Measurements from ENCODE around the gene KAT6B. TPM values are rescaled to one million over a fixed set of nuclear protein-coding genes. Genes with fewer than 3 reads are reported as not detected.

KAT6B gene
- total and polyA plus RNA-seq, 7 donors: 5.8 to 77.0 (median 49.9) TPM

- H3K27me3 ChIP-seq: no peaks in the 10 kb centered on the region
- H3K9me3 ChIP-seq: no peaks in the 10 kb centered on the region
- TF ChIP-seq POLR2A (IDR thresholded peaks at IDR 0.05): no peak
- peak in 3 of 4 donors; percentile 16 to 71 (median 56) for TF ChIP-seq POLR2AphosphoS5 (IDR thresholded peaks at IDR 0.05)
- H3K27ac ChIP-seq: no peak overlapping the region
- intact Hi-C loops (cut with DNase I): no loop called here
- H3K36me3 ChIP-seq: peaks cover 0 to 71% (median 31%) of the 10 kb centered on the region in 4 donors
- 78 to 87% methylated on average over 13 of the region's 13 CpGs for WGBS, 2 donors
- H3K4me3 ChIP-seq: no peak overlapping the region
- H3K4me1 ChIP-seq: peaks cover 0 to 9% (median 0%) of the 10 kb centered on the region in 4 donors
- DNase-seq: peak; percentile 79
Measured at GRCh38 chr10:75029857-75030256, 203.5 kb downstream of the KAT6B start.

- no peak for DNase-seq
- Histone ChIP-seq H3K27ac (no peak overlapping the region), H3K27me3 (no peaks in the 10 kb centered on the region), H3K9me3 (no peaks in the 10 kb centered on the region), H3K4me1 (peaks cover 0 to 9% (median 0%) of the 10 kb centered on the region in 4 donors), H3K4me3 (no peak overlapping the region), H3K36me3 (peaks cover 0 to 66% (median 26%) of the 10 kb centered on the region in 4 donors)
- no peak for TF ChIP-seq POLR2A (IDR thresholded peaks at IDR 0.05)
- TF ChIP-seq CTCF (IDR thresholded peaks at IDR 0.05): no peak
- TF ChIP-seq EP300 (IDR thresholded peaks at IDR 0.05): no peak
- TF ChIP-seq POLR2AphosphoS5 (IDR thresholded peaks at IDR 0.05): no peak
- 95 to 98% methylated on average over 10 of the region's 10 CpGs for WGBS, 2 donors
- intact Hi-C loops (cut with DNase I): no loop called here
Measured at GRCh38 chr10:75030371-75030770, 204.0 kb downstream of the KAT6B start.

- H3K27ac ChIP-seq: no peak overlapping the region
- intact Hi-C loops (cut with DNase I): no loop called here
- H3K4me3 ChIP-seq: no peak overlapping the region
- H3K36me3 ChIP-seq: peaks cover 0 to 49% (median 20%) of the 10 kb centered on the region in 4 donors
- H3K4me1 ChIP-seq: peaks cover 0 to 9% (median 0%) of the 10 kb centered on the region in 4 donors
- DNase-seq: no peak
- no peaks in the 10 kb centered on the region for H3K9me3 ChIP-seq
- 97% methylated on average over 3 of the region's 3 CpGs for WGBS, 2 donors
- TF ChIP-seq POLR2AphosphoS5 (IDR thresholded peaks at IDR 0.05): no peak
- no peak for TF ChIP-seq POLR2A (IDR thresholded peaks at IDR 0.05)
- no peak for TF ChIP-seq CTCF (IDR thresholded peaks at IDR 0.05)
- TF ChIP-seq EP300 (IDR thresholded peaks at IDR 0.05): no peak
- no peaks in the 10 kb centered on the region for H3K27me3 ChIP-seq
Measured at GRCh38 chr10:75032119-75032518, 205.7 kb downstream of the KAT6B start.

GRCh38 chr10:75032813-75033212 is 206.4 kb downstream of the KAT6B start:
- TF ChIP-seq POLR2A (IDR thresholded peaks at IDR 0.05) (no peak), CTCF (IDR thresholded peaks at IDR 0.05) (no peak), EP300 (IDR thresholded peaks at IDR 0.05) (no peak), POLR2AphosphoS5 (IDR thresholded peaks at IDR 0.05) (no peak)
- WGBS, 2 donors: 83 to 87% methylated on average over 8 of the region's 8 CpGs
- Histone ChIP-seq H3K4me3 (no peak overlapping the region), H3K27me3 (no peaks in the 10 kb centered on the region), H3K4me1 (peaks cover 0 to 9% (median 0%) of the 10 kb centered on the region in 4 donors), H3K9me3 (no peaks in the 10 kb centered on the region), H3K27ac (no peak overlapping the region), H3K36me3 (peaks cover 0 to 44% (median 19%) of the 10 kb centered on the region in 4 donors)
- intact Hi-C loops (cut with DNase I): no loop called here
- no peak for DNase-seq

GRCh38 chr10:75033399-75034130 is 207.2 kb downstream of the KAT6B start:
- no peaks in the 10 kb centered on the region for H3K27me3 ChIP-seq
- no peak for DNase-seq
- peaks cover 0 to 36% (median 17%) of the 10 kb centered on the region in 4 donors for H3K36me3 ChIP-seq
- H3K9me3 ChIP-seq: no peaks in the 10 kb centered on the region
- WGBS, 2 donors: 94 to 96% methylated on average over 15 of the region's 15 CpGs
- H3K4me1 ChIP-seq: peaks cover 0 to 9% (median 0%) of the 10 kb centered on the region in 4 donors
- no peak overlapping the region for H3K4me3 ChIP-seq
- no peak overlapping the region for H3K27ac ChIP-seq
- intact Hi-C loops (cut with DNase I): no loop called here
- TF ChIP-seq EP300 (IDR thresholded peaks at IDR 0.05) (no peak), POLR2AphosphoS5 (IDR thresholded peaks at IDR 0.05) (no peak), POLR2A (IDR thresholded peaks at IDR 0.05) (no peak), CTCF (IDR thresholded peaks at IDR 0.05) (no peak)

All from sigmoid colon (tissue), 7 donors.